ENCODE measurements around the gene C4orf51. TPM values are rescaled to one million over a fixed set of nuclear protein-coding genes. Genes with fewer than 3 reads are reported as not detected.

Gene C4orf51
- total RNA-seq = not detected in 2 replicates

DNA sequence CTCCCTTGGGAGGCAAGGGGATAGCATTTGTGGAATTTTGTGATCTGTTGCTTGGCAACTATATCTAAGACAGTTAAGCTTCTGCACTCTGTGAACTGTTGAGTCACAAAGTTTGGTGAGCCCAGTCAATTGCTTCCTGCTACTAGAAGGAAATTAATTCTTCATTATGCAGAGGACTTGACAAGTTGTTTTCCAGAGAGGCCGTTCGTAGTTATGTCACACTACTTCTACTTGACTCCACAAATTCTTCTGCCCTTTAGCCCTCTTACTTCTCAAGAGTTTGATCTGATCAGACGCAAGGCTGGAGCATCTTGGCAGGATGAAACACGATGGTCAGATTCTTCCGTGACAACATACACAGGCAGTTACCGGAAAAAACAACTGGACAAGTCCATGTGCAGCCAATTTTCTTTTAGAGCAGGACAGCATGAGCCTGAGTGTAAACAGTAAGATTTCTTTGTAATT lies at the start of gene C4orf51:
TSS of gene C4orf51 (plus strand) at position 156 of the 465 bp plus-strand sequence. CDS start at position 214, 58 bp downstream.

Other genes starting within 250 kb of the C4orf51 start
- gene SMAD1, start 198.3 kb upstream of the C4orf51 start, total RNA-seq = 22.8 and 33.2 TPM in 2 replicates
- gene MMAA, start 60.8 kb upstream of the C4orf51 start, total RNA-seq = 2.0 and 5.4 TPM in 2 replicates